ENCODE data around the gene SPESP1. TPM values are rescaled to one million over a fixed set of nuclear protein-coding genes. Genes with fewer than 3 reads are reported as not detected.

The SPESP1 gene
- total and polyA plus RNA-seq, 12 donors = 1.6 to 16.5 (median 4.8) TPM

GRCh38 chr15:68897016-68897415 lies 33.3 kb upstream of the SPESP1 start:
- 60 to 80% (median 77%) methylated on average over 1 of the region's 1 CpG for WGBS, 4 donors
- intact Hi-C loops (cut with DNase I) = no loop called here

GRCh38 chr15:68900027-68900426 lies 30.3 kb upstream of the SPESP1 start:
- intact Hi-C loops (cut with DNase I) = no loop called here
- no peak for DNase-seq
- H3K4me3 ChIP-seq = no peak overlapping the region
- no peak for TF ChIP-seq CTCF (IDR thresholded peaks at IDR 0.05)
- TF ChIP-seq POLR2A (IDR thresholded peaks at IDR 0.05) = no peak
- no peaks in the 10 kb centered on the region for H3K4me1 ChIP-seq (replicated peaks in 1 of 2)
- H3K36me3 ChIP-seq (replicated peaks in 1 of 2) = no peaks in the 10 kb centered on the region
- peaks cover 3% of the 10 kb centered on the region for H3K27me3 ChIP-seq
- no peak overlapping the region for H3K27ac ChIP-seq
- 79 to 89% (median 82%) methylated on average over 3 of the region's 3 CpGs for WGBS, 4 donors
- H3K9me3 ChIP-seq (replicated peaks in 1 of 3) = no peaks in the 10 kb centered on the region

More at GRCh38 chr15:68897016-68897415, 33.3 kb upstream of the SPESP1 start:
- DNase-seq = no peak
- H3K9me3 ChIP-seq (replicated peaks in 1 of 3) = no peaks in the 10 kb centered on the region
- H3K27ac ChIP-seq = no peak overlapping the region
- no peaks in the 10 kb centered on the region for H3K36me3 ChIP-seq (replicated peaks in 1 of 2)
- H3K4me3 ChIP-seq = no peak overlapping the region
- H3K27me3 ChIP-seq = peaks cover 4% of the 10 kb centered on the region
- H3K4me1 ChIP-seq (replicated peaks in 1 of 2) = no peaks in the 10 kb centered on the region
- TF ChIP-seq CTCF (IDR thresholded peaks at IDR 0.05) (no peak), POLR2A (IDR thresholded peaks at IDR 0.05) (no peak)

GRCh38 chr15:68907396-68907923 lies 22.9 kb upstream of the SPESP1 start:
- Histone ChIP-seq H3K27me3 (peaks cover 3% of the 10 kb centered on the region), H3K9me3 (replicated peaks in 1 of 3) (no peaks in the 10 kb centered on the region), H3K36me3 (replicated peaks in 1 of 2) (no peaks in the 10 kb centered on the region), H3K4me1 (replicated peaks in 1 of 2) (no peaks in the 10 kb centered on the region), H3K4me3 (no peak overlapping the region), H3K27ac (no peak overlapping the region)
- WGBS, 4 donors = 85 to 96% (median 93%) methylated on average over 2 of the region's 2 CpGs
- intact Hi-C loops (cut with DNase I) = no loop called here
- no peak for TF ChIP-seq CTCF (IDR thresholded peaks at IDR 0.05)
- TF ChIP-seq POLR2A (IDR thresholded peaks at IDR 0.05) = no peak
- no peak for DNase-seq

- no peaks in the 10 kb centered on the region for H3K27me3 ChIP-seq
- no peaks in the 10 kb centered on the region for H3K4me1 ChIP-seq (replicated peaks in 1 of 2)
- no peak overlapping the region for H3K27ac ChIP-seq
- H3K4me3 ChIP-seq = no peak overlapping the region
- no peak for DNase-seq
- TF ChIP-seq POLR2A (IDR thresholded peaks at IDR 0.05) = no peak
- no peak for TF ChIP-seq CTCF (IDR thresholded peaks at IDR 0.05)
- no peaks in the 10 kb centered on the region for H3K36me3 ChIP-seq (replicated peaks in 1 of 2)
- intact Hi-C loops (cut with DNase I) = no loop called here
- no peaks in the 10 kb centered on the region for H3K9me3 ChIP-seq (replicated peaks in 1 of 3)
Measured at GRCh38 chr15:68909601-68910100, 20.7 kb upstream of the SPESP1 start.
